Measurements from ENCODE around the gene MYO16.
"Not testable (repeated sequence)": the region's sequence is repeated elsewhere in the genome, so short reads cannot be mapped to it uniquely, and the experiment has no call there.

MYO16 gene

DNA sequence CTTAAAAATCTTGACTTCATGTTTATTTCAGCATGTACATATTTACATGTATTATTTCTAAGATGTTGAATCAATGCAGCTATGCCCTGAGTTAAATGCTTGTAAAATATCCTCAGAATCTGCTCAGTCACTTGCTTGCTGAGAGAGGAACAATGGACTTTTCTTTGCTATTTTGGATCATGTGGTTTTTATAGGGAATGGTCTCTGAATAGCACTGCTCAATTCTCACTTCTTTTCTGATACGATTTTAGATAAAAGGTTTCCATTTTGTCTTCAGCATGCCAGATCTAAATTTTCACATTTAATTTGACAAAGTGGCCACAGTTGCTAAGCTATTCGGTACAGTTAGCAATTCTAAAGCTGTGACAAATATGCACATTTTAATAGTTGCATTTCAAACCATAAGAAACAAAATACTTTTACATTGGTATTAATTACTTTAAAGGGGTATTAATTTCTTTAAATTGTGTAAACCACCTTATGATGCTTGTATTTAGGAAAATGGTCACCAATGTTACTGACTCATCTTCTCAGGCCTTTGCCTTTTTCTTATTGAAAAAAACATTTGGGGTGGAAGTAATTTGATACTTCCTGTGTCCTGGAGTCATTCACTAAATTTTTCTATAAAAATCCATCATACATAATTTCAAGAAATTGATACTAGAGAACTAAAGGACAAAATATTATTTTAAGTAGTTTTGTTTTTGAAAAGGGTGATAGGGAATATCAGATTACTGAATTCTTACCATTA is 113.5 kb downstream of the MYO16 start:
- DNase-seq (ENCODE audit: low spot score): no peak

DNA sequence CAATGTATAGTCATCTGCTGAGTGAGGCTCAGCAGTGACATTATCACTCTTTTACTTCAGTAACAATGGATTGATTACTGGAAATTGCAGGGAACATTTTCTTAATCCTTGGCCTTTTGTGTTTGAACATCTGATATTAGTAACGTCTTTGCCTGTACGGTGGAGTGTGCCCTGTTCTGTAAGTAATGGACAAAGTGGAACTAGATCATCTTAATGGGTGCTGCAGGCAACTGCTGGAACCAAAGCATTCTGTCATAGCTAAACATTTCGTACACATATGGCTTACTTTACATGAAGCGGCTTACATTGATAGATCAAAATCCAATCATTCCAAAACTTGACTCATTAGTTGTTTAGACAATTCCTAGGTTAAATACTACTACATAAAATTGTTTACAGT is 114.1 kb downstream of the MYO16 start:
- no peak for DNase-seq (ENCODE audit: low spot score)

DNA sequence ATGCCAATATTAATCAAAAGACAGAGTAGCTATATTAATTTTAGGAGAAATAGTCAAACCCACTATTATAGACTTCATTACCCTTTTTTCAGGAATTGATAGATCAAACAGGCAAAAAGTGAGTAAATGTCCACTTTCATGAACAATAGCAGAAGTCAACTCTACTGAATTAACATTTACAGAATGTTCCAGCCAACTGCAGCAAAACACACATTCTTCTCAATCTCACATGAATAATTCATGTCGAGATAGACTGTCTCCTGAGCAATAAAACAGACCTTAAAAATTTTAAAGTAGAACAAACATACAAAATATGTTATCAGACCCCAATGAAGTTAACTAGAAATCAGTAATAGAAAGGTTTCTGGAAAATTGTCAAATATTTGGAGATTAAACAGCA is 118.4 kb downstream of the MYO16 start:
- no peak for DNase-seq (ENCODE audit: low spot score)

- DNase-seq (ENCODE audit: low spot score): no peak
Measured at GRCh38 chr13:108752276-108752675, 122.9 kb downstream of the MYO16 start.

DNA sequence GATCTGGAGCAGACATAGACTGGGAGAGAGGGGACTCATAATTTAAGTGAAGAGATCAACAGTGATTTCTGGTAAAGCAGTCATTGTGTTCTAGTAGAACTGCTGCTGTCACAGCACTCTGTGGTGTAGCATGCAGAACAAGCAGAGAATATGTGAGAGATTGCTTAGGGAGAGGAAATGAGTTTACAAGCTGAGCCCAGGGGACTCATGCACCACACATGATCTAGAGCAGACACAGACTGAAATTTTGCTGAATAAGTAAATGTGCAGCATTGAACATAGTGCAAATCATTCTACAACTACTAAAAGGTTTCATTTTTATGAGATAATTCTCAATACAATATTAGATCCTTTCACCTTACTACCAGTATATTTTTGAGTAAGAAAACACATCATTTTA is 125.7 kb downstream of the MYO16 start:
- no peak for DNase-seq (ENCODE audit: low spot score)

GRCh38 chr13:108760129-108760528 is 130.7 kb downstream of the MYO16 start:
- DNase-seq (ENCODE audit: low spot score): no peak

DNA sequence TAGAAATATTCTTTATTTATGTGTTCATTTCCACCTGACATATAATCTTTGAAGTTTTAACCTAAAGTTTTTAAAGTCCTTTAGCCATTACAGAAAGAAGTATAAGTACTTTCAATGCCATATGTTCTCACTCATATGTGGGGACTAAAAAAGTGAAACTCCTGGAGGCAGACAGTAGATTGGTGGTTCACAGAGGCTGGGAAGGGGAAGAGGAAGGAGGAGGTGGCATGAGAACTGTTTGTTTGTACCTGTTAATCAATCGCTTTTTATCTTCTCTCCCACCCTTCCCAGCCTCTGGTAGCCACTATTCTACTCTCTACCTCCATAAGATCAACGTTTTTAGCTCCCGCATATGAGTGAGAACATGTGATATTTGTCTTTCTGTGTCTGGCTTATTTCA is 131.1 kb downstream of the MYO16 start:
- no peak for DNase-seq (ENCODE audit: low spot score)

DNA sequence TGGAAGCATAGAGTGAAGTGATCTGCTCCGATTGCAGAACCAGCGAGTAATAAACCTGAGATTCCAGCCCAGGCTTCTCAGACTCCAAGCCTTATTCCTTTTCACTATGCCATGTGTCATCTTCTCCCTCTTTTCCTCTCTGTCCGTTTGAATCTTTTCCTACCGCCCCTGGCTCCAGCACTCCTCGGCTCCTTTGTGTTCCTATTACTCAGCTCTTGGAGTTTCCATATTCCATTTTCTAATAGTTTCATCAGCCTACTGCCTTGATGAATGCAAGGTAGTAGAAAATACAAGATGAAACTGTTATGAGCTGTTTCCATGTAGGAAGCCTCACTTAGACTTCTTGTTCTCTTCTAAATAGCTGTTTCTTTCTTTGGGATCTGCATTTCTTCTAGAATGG is 138.6 kb downstream of the MYO16 start:
- DNase-seq (ENCODE audit: low spot score): no peak

DNA sequence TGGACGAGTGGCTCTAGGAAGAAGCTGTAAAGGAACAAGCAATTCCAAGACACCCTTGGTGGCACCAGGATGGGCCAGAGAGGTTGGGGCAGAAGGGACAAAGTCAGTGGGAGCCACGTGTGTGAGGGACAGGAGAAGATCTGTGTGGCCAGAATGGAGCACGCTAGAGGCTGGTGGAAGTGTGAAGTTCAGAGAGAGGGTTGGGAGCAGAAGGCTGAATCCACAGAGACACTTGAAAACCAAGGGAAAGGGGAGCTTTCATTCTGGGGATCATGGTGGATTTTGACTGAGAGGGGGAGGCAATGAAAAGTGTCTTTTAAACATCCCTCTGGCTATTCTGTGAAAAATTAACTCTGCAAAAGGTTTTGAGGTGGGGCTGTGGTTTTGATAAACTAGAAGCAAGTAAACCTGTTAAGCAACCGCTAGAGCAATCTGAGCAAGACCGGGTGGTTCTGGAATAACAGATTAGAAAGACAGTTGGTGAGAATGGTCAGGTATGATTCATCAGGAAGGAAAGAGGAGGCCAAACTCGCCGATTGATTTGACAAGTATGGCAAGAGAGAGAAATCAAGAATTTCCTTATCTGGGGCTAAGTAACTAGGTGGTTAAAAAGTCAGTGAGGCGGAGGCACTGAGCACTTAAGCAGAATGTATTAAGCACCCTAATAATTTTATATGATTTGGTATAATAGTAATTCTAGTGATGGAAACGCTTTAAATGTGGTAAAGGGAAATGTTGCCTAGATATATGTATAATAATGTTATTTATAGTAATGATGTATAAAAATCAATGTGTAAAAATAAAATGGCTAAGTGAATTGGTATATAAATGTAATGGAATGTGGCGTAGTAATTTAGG is 140.0 kb downstream of the MYO16 start:
- DNase-seq (ENCODE audit: low spot score): no peak

DNA sequence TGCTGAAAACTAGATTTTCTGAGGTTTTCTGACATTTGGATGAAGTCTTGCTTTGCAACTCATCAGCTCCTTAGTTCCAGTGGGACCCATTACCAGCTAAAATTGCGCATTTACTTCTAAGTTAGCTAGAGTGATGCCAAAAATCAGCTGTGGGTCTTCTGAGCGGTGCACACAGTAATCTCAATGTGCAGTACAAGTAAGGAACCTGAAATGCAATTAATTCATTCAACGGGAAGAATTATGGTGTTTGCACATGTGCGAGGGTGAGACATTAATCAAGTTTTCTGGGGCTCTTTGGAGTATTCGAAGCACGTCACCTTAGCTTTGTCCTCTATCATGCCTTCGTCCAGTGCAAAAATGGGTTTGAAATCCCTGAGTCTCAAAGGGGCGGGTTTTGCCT is 146.2 kb downstream of the MYO16 start:
- DNase-seq (ENCODE audit: low spot score): no peak

GRCh38 chr13:108776650-108777049 is 147.2 kb downstream of the MYO16 start:
- DNase-seq (ENCODE audit: low spot score): no peak

DNA sequence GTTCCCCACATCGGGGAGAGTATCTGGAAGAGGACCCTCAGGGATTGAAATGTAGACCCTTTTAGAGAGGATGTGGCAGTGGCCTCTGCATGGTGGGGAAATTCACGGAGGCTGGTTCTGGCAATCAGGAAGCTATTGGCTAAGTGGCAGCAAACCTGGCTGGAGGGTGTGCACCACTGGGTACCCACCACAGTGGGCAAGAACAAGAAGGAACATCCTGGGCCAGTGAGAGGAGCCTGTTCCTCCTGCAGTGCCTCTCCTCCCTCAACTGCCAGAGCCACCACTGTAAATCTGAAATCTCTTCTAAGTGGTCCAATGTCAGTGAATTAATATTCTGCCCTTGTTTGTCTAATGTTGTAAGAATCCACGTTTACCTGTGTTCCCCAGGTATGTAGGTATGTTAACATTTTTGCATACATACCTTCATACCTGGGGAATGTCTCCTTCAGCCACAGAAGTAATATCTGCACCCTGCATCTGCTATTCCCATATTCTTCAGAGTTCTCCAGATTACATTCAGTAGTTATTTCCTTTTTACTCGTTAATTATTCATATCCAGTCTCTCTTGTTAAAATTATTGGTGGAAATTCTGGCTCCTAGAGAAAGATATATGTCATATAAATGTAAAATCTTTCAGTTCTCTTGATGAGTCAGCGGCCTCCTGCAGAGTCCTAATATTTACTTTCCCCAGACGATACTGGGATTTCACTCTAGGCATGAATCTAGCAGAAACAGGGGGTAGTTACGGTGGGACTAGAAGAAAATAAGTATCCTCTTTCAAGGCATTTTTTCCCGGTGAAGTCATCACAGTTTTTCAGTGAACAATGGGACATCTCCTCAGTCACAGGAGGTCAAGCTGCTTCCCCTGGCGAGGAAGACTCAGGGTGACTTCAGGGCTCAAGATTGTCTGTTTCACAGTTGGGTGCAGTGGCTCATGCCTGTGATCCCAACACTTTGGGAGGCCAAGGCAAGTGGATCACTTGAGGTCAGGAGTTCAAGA is 148.3 kb downstream of the MYO16 start:
- no peak for DNase-seq (ENCODE audit: low spot score)

GRCh38 chr13:108779308-108779707 is 149.9 kb downstream of the MYO16 start:
- DNase-seq (ENCODE audit: low spot score): no peak

GRCh38 chr13:108780706-108781105 is 151.3 kb downstream of the MYO16 start:
- no peak for DNase-seq (ENCODE audit: low spot score)

- no peak for DNase-seq (ENCODE audit: low spot score)
Measured at GRCh38 chr13:108781312-108781711, 151.9 kb downstream of the MYO16 start.

DNA sequence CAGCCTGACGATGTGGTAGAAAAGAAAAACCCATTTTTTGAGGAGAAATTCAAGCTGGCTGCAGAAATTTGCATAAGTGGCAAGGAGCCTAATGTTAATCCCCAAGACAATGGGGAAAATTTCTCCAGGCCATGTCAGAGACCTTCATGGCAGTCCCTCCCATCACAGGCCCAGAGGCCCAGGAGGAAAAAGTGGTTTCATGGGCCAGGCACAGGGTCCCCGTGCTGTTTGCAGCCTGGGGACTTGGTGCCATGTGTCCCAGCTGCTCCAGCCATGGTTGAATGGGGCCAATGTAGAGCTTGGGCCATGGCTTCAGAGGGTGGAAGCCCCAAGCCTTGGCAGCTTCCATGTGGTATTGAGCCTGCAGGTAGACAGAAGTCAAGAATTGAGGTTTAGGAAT is 153.1 kb downstream of the MYO16 start:
- DNase-seq (ENCODE audit: low spot score): not testable (repeated sequence)

DNA sequence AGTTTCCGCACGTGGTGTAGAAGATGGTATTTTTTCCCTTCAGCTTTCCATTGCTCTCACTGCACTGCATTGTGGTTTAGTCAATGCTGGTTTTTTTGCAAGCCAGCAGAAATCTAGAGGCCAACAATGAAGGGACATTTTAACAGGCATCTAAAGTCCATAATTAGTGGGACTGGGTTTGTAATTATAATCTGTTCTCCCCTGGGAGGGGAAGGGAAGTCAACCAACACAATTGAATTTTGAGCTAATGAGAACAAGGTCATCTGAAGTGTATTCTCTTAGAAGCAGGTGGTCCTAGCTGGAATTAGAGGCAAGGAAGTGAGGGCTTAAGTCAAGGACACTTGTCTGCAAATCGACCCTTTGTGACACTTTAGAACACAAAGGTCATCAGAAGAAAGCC is 156.4 kb downstream of the MYO16 start:
- no peak for DNase-seq (ENCODE audit: low spot score)

DNA sequence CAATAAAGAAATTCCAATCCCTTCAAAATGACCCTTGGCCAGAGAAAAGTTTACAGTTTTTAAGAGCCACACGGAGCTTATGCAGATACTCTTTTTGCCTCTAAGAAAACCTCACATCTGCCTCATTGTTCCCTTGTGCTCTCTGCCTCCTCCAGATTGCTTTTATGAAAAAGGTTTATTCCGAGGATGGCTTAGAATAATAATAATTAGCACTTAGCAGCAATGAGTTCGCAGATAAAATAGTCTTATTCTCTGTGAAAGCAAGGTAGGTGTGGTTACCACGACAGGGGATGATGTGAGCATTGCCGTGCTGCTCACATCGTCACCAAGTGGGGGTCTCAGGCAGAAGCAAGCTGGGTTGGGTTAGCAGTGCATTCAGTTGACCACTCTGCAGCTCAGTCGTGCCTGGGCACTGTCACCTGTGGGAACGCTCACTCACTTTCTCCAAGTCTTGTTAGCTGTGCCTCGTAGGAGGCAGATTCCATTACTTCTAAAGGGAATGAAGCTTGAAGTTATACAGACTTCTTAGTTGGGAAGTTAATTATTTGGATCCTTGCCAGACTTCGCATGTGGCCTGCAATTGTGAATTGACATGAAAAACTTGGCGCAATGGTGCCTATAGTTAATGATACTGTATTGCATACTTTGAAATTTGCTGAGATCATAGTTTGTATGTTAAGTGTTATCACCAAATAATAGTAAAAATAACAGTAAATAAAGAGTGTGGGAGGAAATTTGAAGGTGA is 157.2 kb downstream of the MYO16 start:
- DNase-seq (ENCODE audit: low spot score): no peak

DNA sequence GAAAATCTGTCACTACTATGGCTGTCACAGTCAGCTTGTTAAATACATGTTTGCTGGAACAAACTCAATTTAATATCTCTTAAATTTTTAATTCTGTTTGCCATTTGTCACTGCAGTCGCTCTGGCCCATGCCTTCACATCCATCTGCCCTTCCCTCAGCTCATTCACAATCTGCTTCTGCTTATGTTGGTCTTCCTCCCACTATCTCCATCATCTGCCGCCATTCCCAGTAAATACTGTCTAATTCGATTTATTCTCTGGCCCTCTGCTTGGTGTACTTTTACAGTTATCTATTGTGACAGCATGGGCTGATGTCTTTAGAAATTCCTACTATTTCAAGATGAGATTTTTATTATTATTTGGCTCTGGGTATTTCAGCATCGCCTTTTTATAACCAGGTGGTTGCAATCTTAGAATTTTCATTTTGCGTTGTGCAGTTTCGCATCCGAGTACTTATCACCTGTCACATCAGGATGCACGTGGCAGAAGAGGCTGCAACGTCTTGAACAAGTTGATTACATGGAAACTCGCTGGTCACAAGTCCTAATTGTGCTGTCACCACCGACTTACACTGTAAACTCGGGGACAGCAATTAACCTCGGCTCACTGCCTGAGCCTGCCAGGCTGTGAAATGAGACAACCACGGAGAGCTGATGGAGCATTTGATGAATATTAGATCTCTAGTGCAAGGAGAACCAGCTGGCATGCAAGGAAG is 158.4 kb downstream of the MYO16 start:
- DNase-seq (ENCODE audit: low spot score): no peak

GRCh38 chr13:108789476-108789875 is 160.1 kb downstream of the MYO16 start:
- DNase-seq (ENCODE audit: low spot score): no peak

- peak; percentile 10 for DNase-seq (ENCODE audit: low spot score)
Measured at GRCh38 chr13:108795841-108796240, 166.4 kb downstream of the MYO16 start.
